Trophoblast cell (in vitro differentiated cells and primary cell): Measurements from ENCODE around the gene SRSF3.
A peak's percentile ranks its signal among the peaks of the same experiment; 100 is the strongest.

Experiments used
- DNase-seq, 2 donors: peaks; one replicate each; pipeline ENCODE4 v3.0.0-alpha.2; 2016
- H2AFZ ChIP-seq: 2 replicates; pipeline ENCODE4 v1.6.1; 2013; ENCODE audit warnings: low read length, moderate library complexity, mild to moderate bottlenecking; ENCODE audit not compliant: insufficient read depth, poor library complexity
- H2AK5ac ChIP-seq: 2 replicates; pipeline ENCODE4 v1.6.1; 2013; ENCODE audit warnings: mild to moderate bottlenecking, low read length
- H2BK120ac ChIP-seq: 2 replicates; pipeline ENCODE4 v1.6.1; 2013; ENCODE audit warnings: low read length, mild to moderate bottlenecking, moderate library complexity; ENCODE audit not compliant: insufficient read depth, poor library complexity
- H2BK12ac ChIP-seq: 2 replicates; pipeline ENCODE4 v1.6.1; 2013; ENCODE audit warnings: mild to moderate bottlenecking, low read length, moderate library complexity
- H2BK5ac ChIP-seq: 2 replicates; pipeline ENCODE4 v1.6.1; 2013; ENCODE audit warnings: low read length, low read depth, moderate library complexity, mild to moderate bottlenecking; ENCODE audit not compliant: poor library complexity
- H3K14ac ChIP-seq: 2 replicates; pipeline ENCODE4 v1.6.1; 2013; ENCODE audit warnings: mild to moderate bottlenecking, low read length
- H3K18ac ChIP-seq: 2 replicates; pipeline ENCODE4 v1.6.1; 2013; ENCODE audit warnings: mild to moderate bottlenecking, low read length
- H3K23ac ChIP-seq: 2 replicates; pipeline ENCODE4 v1.6.1; 2013; ENCODE audit warnings: low read length
- H3K27ac ChIP-seq: 2 replicates; pipeline ENCODE4 v1.5.1; 2013; ENCODE audit warnings: low read depth, mild to moderate bottlenecking, inconsistent platforms, low read length, moderate library complexity
- H3K27me3 ChIP-seq: 2 replicates; pipeline ENCODE4 v1.6.1; 2013; ENCODE audit warnings: inconsistent platforms, mild to moderate bottlenecking, low read length, moderate library complexity; ENCODE audit not compliant: insufficient read depth
- H3K36me3 ChIP-seq, 2 experiments: 1 replicate in 1 of 2; 2 replicates in 1 of 2; pipeline ENCODE4 v1.6.1; 2013; ENCODE audit warnings: low read length in 2 of 2, mild to moderate bottlenecking in 2 of 2, moderate library complexity in 1 of 2; ENCODE audit not compliant: insufficient read depth in 2 of 2, control insufficient read depth in 1 of 2
- H3K4ac ChIP-seq: 2 replicates; pipeline ENCODE4 v1.6.1; 2013; ENCODE audit warnings: low read depth, mild to moderate bottlenecking, low read length, moderate library complexity
- H3K4me1 ChIP-seq, 2 experiments: 1 replicate in 1 of 2; 2 replicates in 1 of 2; pipeline ENCODE4 v1.6.1; 2013; ENCODE audit warnings: low read length in 2 of 2, mild to moderate bottlenecking in 2 of 2, moderate library complexity in 1 of 2; ENCODE audit not compliant: insufficient read depth in 2 of 2, control insufficient read depth in 1 of 2
- H3K4me2 ChIP-seq: 2 replicates; pipeline ENCODE4 v1.6.1; 2013; ENCODE audit warnings: inconsistent platforms, mild to moderate bottlenecking, low read length, moderate library complexity
- H3K4me3 ChIP-seq: 2 replicates; pipeline ENCODE4 v1.5.1; 2013; ENCODE audit warnings: mild to moderate bottlenecking, low read depth, low read length, inconsistent platforms
- H3K79me1 ChIP-seq: one replicate; pipeline ENCODE4 v1.6.1; 2013; ENCODE audit warnings: low read length
- H3K79me2 ChIP-seq: 2 replicates; pipeline ENCODE4 v1.6.1; 2013; ENCODE audit warnings: low read length, mild to moderate bottlenecking; ENCODE audit not compliant: control insufficient read depth, insufficient read depth, poor library complexity
- H3K9ac ChIP-seq: 2 replicates; pipeline ENCODE4 v1.6.1; 2013; ENCODE audit warnings: mild to moderate bottlenecking, low read length
- H3K9me3 ChIP-seq: 2 replicates; pipeline ENCODE4 v1.6.1; 2013; ENCODE audit warnings: low read depth, mild to moderate bottlenecking, control low read depth, inconsistent platforms, low read length; ENCODE audit not compliant: insufficient read depth
- H4K12ac ChIP-seq: 2 replicates; pipeline ENCODE4 v1.6.1; 2013; ENCODE audit warnings: low read depth, mild to moderate bottlenecking, low read length, moderate library complexity
- H4K8ac ChIP-seq: 2 replicates; pipeline ENCODE4 v1.6.1; 2013; ENCODE audit warnings: low read depth, mild to moderate bottlenecking, low read length, moderate library complexity
- H4K91ac ChIP-seq: one replicate; pipeline ENCODE4 v1.6.1; 2013; ENCODE audit warnings: low read depth, mild to moderate bottlenecking, low read length, moderate library complexity
- WGBS: extraction: QIAGEN DNeasy Blood & Tissue Kit; methylation state at CpG from one replicate; pipeline ENCODE4 v1.1.7; 2013; ENCODE audit warnings: missing lambda C conversion rate; ENCODE audit not compliant: insufficient read length, insufficient coverage; ENCODE audit errors: extremely low coverage; 5-methylcytosine and 5-hydroxymethylcytosine counted together

Gene SRSF3

DNA sequence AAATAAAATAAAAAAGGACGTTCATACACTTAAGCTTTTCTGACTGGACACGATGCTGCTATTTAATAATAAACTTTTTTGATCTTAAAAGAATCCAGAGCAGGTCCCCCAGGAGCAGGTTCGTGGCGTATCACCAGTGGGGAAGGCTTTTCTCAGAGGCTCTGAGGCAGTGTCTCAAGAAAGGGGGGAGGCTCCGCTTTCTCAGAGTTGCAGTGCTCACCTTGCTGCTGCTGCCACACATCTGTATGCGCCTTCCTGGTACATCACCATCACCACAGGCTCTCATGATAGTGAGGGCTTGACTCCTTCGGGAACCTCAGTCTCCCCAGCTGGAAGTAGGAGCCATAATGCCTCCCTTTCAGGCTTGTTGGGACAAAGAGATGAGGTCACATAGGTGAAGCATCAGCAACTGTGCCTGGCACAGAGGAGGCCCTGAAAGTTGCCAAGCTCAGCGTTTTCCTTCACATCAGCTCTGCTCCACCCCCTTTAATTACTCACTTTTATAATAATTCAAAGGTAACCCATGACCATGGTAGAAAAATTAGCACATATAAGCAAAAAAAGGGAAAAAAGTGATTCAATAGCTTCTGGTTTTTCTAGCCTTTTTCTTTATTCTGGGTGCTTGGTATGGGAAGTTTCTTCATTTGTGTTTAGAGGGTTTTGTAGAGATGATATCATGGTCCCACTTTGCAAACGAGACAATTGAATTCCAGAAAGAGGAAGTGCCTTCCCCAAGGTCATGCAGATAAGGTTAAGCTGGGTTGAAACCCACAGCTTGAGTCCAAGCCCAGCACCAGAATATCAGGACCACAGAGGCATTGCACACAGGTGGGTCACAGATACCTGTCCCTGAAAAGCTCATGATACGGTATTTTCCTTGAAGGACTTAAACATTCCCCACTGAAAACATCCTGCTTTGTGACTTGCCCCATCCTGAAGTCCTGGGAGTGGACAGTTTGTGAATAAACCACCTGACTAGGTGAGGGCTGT lies 24.5 kb downstream of the SRSF3 start:
- no peak for DNase-seq
- Histone ChIP-seq H3K36me3 (peaks cover 0 to under 1% of the 10 kb centered on the region in 2 experiments), H3K4me3 (no peak overlapping the region), H3K27ac (no peak overlapping the region), H3K23ac (no peak overlapping the region), H3K14ac (no peak overlapping the region), H2BK12ac (no peak overlapping the region), H3K79me1 (no peaks in the 10 kb centered on the region), H3K79me2 (no peaks in the 10 kb centered on the region), H2BK120ac (no peak overlapping the region), H4K8ac (no peak overlapping the region), H2AFZ (no peak overlapping the region), H3K4me1 (no peaks in the 10 kb centered on the region), H3K4ac (no peak overlapping the region), H4K91ac (no peak overlapping the region), H4K12ac (no peak overlapping the region), H3K18ac (no peak overlapping the region), H3K27me3 (no peaks in the 10 kb centered on the region), H2AK5ac (no peak overlapping the region), H2BK5ac (no peak overlapping the region), H3K9me3 (no peaks in the 10 kb centered on the region), H3K4me2 (no peak overlapping the region), H3K9ac (no peak overlapping the region)
- WGBS, result no CpG with 5 or more reads among the region's 10 CpGs

DNA sequence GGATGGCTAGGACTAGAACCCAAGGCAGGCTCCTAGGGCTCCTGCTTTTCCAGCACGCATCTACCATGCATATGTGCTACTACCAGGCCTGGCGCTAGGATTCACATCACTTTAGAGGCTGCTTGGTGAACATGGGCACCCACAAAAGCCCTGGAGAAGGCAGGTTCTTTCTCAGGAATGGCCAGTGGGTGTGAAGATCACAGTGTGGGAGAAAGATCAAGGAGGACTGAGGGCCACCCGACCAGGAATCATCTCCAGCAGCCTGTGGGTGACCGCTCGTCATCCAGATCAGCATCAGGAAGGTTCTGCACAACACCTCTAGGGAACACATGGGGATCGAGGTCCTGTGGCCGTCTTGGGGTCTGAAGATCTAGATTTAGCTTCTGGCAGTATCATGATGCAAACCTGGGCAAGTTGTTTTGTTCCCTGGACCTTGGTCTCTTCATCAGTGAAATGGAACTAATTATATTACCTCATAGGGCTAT lies 27.3 kb downstream of the SRSF3 start:
- no CpG with 5 or more reads among the region's 7 CpGs for WGBS
- H3K18ac ChIP-seq, result no peak overlapping the region

DNA sequence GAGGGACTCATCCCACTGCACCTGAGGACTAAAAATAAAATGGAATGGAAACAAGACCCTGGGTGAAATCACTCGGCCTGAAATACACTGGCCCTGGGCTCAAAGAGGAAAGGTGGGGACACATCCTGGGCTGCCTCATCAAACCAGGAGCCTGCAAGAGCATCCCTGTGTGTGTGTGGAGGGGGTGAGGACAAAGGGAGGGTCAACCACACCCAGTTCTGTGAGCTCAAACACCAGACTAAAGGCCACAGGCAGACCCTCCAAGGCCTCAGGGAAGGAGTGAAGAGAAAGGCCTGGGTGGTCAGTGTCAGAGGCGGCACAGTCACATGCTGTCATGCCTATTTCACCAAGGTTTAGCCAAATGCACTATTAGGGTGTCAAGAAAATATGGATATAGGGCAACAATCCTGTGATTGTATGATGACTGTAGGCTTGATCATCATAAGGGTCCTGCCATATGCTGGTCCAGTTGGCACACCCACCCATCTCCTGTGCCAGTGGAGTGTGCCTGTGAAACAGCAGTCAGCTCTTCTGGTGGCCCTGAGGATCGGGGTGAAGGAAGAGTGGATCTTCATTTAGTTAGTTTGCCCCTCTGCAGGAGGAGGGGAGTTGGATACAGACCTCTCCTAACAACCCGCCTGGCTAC lies 28.9 kb downstream of the SRSF3 start:
- Histone ChIP-seq H3K9ac (no peak overlapping the region), H2BK5ac (no peak overlapping the region), H3K9me3 (no peaks in the 10 kb centered on the region), H3K14ac (no peak overlapping the region), H2BK12ac (no peak overlapping the region), H4K91ac (no peak overlapping the region), H2BK120ac (no peak overlapping the region), H3K36me3 (no peaks in the 10 kb centered on the region), H4K12ac (no peak overlapping the region), H3K4me3 (no peak overlapping the region), H2AK5ac (no peak overlapping the region), H3K27me3 (no peaks in the 10 kb centered on the region), H3K23ac (no peak overlapping the region), H3K79me2 (no peaks in the 10 kb centered on the region), H3K4me2 (no peak overlapping the region), H3K4me1 (no peaks in the 10 kb centered on the region), H3K79me1 (no peaks in the 10 kb centered on the region), H4K8ac (no peak overlapping the region), H2AFZ (no peak overlapping the region), H3K27ac (no peak overlapping the region), H3K18ac (no peak overlapping the region), H3K4ac (no peak overlapping the region)
- WGBS, result no CpG with 5 or more reads among the region's 4 CpGs
- DNase-seq, result no peak

More for the DNA sequence above, 27.3 kb downstream of the SRSF3 start:
- Histone ChIP-seq H3K9me3 (no peaks in the 10 kb centered on the region), H3K14ac (no peak overlapping the region), H4K8ac (no peak overlapping the region), H2BK5ac (no peak overlapping the region), H3K27ac (no peak overlapping the region), H3K9ac (no peak overlapping the region), H3K4me2 (no peak overlapping the region), H3K4me1 (no peaks in the 10 kb centered on the region), H3K23ac (no peak overlapping the region), H2AK5ac (no peak overlapping the region), H4K12ac (no peak overlapping the region), H2BK120ac (no peak overlapping the region), H3K27me3 (no peaks in the 10 kb centered on the region), H3K79me2 (no peaks in the 10 kb centered on the region), H4K91ac (no peak overlapping the region), H3K36me3 (no peaks in the 10 kb centered on the region), H2AFZ (no peak overlapping the region), H3K79me1 (no peaks in the 10 kb centered on the region), H2BK12ac (no peak overlapping the region), H3K4me3 (no peak overlapping the region), H3K4ac (no peak overlapping the region)
- no peak for DNase-seq

DNA sequence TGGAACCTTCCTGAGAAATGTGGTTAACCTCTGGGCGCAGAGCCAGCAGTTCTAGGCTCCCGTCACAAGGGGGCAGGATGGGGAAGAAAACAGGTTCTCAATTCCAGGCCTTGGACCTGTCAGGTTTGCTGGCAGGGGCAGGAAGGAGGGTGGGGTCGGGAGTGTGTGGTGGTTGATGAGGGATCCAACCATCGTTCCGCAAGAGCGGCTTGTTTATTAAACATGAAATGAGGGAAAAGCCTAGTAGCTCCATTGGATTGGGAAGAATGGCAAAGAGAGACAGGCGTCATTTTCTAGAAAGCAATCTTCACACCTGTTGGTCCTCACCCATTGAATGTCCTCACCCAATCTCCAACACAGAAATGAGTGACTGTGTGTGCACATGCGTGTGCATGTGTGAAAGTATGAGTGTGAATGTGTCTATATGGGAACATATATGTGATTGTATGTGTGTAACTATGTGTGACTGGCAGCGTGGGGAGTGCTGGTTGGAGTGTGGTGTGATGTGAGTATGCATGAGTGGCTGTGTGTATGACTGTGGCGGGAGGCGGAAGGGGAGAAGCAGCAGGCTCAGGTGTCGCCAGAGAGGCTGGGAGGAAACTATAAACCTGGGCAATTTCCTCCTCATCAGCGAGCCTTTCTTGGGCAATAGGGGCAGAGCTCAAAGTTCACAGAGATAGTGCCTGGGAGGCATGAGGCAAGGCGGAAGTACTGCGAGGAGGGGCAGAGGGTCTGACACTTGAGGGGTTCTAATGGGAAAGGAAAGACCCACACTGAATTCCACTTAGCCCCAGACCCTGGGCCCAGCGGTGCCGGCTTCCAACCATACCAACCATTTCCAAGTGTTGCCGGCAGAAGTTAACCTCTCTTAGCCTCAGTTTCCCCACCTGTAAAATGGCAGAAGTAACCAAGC lies 29.6 kb downstream of the SRSF3 start:
- Histone ChIP-seq H2AFZ (no peak overlapping the region), H2BK120ac (no peak overlapping the region), H3K4me1 (no peaks in the 10 kb centered on the region), H4K8ac (no peak overlapping the region), H3K27me3 (no peaks in the 10 kb centered on the region), H3K36me3 (no peaks in the 10 kb centered on the region), H2AK5ac (no peak overlapping the region), H4K91ac (no peak overlapping the region), H2BK12ac (no peak overlapping the region), H3K4me2 (no peak overlapping the region), H3K27ac (no peak overlapping the region), H3K9ac (no peak overlapping the region), H3K23ac (no peak overlapping the region), H3K4me3 (no peak overlapping the region), H3K79me1 (no peaks in the 10 kb centered on the region), H3K14ac (no peak overlapping the region), H3K79me2 (no peaks in the 10 kb centered on the region), H4K12ac (no peak overlapping the region), H3K18ac (no peak overlapping the region), H2BK5ac (no peak overlapping the region), H3K9me3 (no peaks in the 10 kb centered on the region), H3K4ac (no peak overlapping the region)
- peak; percentile 70 to 92 for DNase-seq
- no CpG with 5 or more reads among the region's 18 CpGs for WGBS
